HG03095 (cell line): ENCODE data around the gene GIMAP6.
"Not testable (repeated sequence)": the region's sequence is repeated elsewhere in the genome, so short reads cannot be mapped to it uniquely, and the experiment has no call there.

Source experiments
- ATAC-seq: cut with Tn5 transposase; IDR thresholded peaks from one replicate; pipeline ENCODE4 v1.9.1; 2021; ENCODE audit warnings: moderate library complexity; ENCODE audit not compliant: unreplicated experiment

Gene GIMAP6

DNA sequence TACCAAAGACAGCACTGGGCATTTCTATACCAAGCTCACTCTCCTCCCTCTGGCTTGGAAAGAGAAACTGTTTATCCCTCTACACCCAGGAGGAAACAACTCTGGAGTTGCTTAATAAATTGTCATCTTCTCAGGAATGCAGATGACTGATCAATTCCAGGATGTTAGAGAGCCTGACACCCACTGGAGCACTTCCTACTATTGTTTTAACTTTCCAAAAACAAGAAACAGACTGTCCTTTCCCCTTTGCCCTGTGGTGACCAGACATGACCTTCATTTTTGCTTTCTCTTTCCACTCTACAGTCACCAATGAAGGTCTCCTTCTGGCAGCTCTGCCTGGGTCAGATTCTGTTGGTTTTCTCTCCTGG is 45.4 kb downstream of the GIMAP6 start:
- no peak for ATAC-seq

DNA sequence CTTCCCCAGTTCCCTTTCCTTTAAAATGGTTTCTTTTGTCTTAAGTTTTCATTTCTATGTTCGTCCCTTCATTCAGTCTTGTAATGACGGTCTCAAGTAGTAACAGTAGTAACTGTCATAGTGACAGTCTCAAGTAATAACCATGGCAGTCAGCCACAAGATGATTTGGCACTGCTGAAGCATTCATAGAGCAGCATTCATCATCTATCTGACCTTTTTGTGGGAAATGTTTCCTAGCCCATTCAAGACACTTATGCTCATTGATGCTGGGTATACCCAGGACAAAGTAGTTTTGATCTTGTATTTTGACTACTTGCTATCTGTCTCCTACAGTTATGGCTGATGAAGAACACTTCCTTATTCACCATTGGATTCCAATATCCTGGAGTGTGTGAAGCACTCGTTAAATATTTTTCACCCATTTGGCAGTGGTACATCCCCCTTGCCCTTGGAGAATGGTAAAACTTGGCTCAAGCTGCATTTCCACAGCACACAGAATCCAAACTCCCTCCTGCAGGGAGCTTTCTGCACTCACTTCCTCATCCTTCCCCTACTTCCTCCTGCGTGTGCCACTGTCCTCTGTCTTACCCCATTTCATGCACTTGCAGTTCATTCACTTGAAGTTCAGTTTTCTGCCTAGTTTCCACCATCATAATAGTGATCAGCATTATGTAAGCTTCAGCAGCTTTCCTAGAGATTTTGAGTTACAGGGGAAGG is 46.0 kb downstream of the GIMAP6 start:
- no peak for ATAC-seq

DNA sequence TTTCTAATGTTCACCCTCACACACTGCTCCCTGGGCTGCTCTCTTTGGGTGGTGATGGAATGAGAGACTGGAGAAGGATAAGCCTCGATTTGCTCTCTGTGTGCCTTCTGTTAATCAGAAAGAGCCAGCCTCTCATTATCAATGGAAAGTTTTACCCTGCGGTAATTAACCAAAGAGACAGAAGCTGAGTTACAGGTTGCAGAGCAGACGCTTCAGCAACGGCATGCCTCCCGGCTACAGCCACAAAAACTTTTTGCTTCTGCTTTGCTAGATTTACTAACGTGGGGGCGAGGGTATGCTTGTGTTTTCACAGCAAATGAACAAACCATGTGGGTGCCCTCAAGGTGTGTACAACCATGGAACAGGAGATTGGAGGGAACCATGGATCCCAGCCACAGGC is 47.0 kb downstream of the GIMAP6 start:
- no peak for ATAC-seq

DNA sequence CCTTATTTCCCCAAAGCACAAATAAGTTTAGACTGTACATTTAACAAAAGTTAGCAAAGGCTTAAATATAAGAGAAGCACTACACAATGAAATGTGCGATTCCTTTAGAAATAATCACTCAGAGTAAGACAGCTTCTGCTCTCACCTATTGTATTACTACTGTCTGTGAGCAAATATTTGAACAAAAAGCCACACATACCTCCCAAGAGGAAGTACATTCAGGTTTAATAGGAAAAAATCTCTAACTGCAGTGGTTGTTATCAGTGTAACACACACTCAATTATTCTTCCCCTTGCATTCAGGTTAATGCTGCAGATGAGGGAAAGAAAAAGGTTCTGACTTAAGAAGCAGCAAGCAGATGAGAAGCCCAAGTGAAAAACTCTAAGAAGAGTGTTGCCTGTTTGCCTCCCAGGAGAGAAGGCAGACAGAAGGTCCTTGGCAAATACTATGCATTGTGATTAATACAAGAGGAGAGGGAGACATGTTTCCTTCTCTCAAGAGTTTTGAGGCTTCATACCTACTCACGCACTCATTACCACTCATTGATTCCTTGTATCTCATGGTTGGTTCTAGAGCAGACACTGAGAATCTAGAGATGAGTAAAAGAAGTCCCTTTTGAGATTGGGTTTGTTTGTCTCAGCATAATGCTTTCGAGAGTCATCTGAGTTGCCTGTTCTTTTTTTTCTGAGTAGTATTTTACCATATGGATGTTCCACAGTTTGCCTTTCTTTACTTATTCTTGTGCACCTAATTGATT is 51.4 kb downstream of the GIMAP6 start:
- no peak for ATAC-seq

DNA sequence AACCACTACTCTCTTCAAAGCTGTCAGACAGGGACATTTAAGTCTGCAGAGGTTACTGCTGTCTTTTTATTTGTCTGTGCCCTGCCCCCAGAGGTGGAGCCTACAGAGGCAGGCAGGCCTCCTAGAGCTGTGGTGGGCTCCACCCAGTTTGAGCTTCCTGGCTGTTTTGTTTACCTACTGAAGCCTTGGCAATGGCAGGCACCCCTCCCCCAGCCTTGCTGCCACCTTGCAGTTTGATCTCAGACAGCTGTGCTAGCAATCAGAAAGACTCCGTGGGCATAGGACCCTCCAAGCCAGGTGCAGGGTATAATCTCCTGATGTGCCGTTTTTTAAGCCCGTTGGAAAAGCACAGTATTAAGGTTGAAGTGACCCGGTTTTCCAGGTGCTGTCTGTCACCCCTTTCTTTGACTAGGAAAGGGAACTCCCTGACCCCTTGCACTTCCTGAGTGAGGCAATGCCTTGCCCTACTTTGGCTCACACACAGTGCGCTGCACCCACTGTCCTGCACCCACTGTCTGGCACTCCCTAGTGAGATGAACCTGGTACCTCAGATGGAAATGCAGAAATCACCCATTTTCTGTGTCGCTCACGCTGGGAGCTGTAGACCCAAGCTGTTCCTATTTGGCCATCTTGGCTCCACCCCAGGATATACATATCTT is 52.1 kb downstream of the GIMAP6 start:
- ATAC-seq = not testable (repeated sequence)
